CD14-positive monocyte (primary cell): Measurements from ENCODE around the gene MYO7B. TPM values are rescaled to one million over a fixed set of nuclear protein-coding genes. Genes with fewer than 3 reads are reported as not detected.
A peak's percentile ranks its signal among the peaks of the same experiment; 100 is the strongest.

ENCODE experiments used
- DNase-seq, 3 donors: peaks; one replicate each; pipeline ENCODE4 v3.0.0-alpha.2; 2011 to 2022
- H2AFZ ChIP-seq: 2 replicates; pipeline ENCODE4 v1.6.0; 2012; ENCODE audit warnings: mild to moderate bottlenecking, low read depth, low read length, inconsistent platforms; ENCODE audit not compliant: insufficient read depth, poor library complexity, severe bottlenecking
- H3K27ac ChIP-seq, 2 donors: 1 replicate in 1 of 2; 2 replicates in 1 of 2; pipeline ENCODE4 v1.5.1; 2012 to 2013; ENCODE audit warnings: low read length in 2 of 2, control low read depth in 1 of 2, inconsistent platforms in 1 of 2, low read depth in 1 of 2, mild to moderate bottlenecking in 1 of 2
- H3K27me3 ChIP-seq, 2 donors: one replicate each; pipeline versions ENCODE4 v1.6.0 to v1.6.1; 2011 to 2013; ENCODE audit warnings: low read length in 2 of 2; ENCODE audit not compliant: control insufficient read depth in 2 of 2, insufficient read depth in 2 of 2
- H3K36me3 ChIP-seq, 2 donors: replicated peaks in 1 of 2; 1 replicate in 1 of 2; 2 replicates in 1 of 2; pipeline versions ENCODE4 v1.5.1 to v1.6.1; 2012 to 2013; ENCODE audit warnings: low read length in 2 of 2, control low read depth in 1 of 2, inconsistent platforms in 1 of 2, mild to moderate bottlenecking in 1 of 2; ENCODE audit not compliant: insufficient read depth in 2 of 2, control insufficient read depth in 1 of 2
- H3K4me1 ChIP-seq, 2 donors: 1 replicate in 1 of 2; 2 replicates in 1 of 2; pipeline versions ENCODE4 v1.5.1 to v1.6.1; 2012 to 2013; ENCODE audit warnings: low read length in 2 of 2, control low read depth in 1 of 2, inconsistent platforms in 1 of 2, mild to moderate bottlenecking in 1 of 2, moderate library complexity in 1 of 2; ENCODE audit not compliant: insufficient read depth in 2 of 2, control insufficient read depth in 1 of 2
- H3K4me2 ChIP-seq: replicated peaks from 2 replicates; pipeline ENCODE3; 2012; ENCODE audit warnings: low read length, moderate library complexity, mild to moderate bottlenecking; ENCODE audit not compliant: poor library complexity, severe bottlenecking; ENCODE audit errors: extremely low read depth
- H3K4me3 ChIP-seq, 3 experiments: fragments of 200-600 bp in 1 of 3; sonication (generic) in 1 of 3; replicated peaks in 1 of 3; 1 replicate in 2 of 3; 2 replicates in 1 of 3; pipeline ENCODE4 v1.5.1; 2011 to 2013; ENCODE audit warnings: low read length in 3 of 3, mild to moderate bottlenecking in 3 of 3, control low read depth in 2 of 3, low read depth in 2 of 3, inconsistent platforms in 1 of 3, moderate library complexity in 1 of 3
- H3K79me2 ChIP-seq: 2 replicates; pipeline ENCODE4 v1.6.0; 2012; ENCODE audit warnings: mild to moderate bottlenecking, control low read depth, inconsistent platforms, low read length, moderate library complexity; ENCODE audit not compliant: insufficient read depth
- H3K9ac ChIP-seq: 2 replicates; pipeline ENCODE4 v1.6.0; 2017; ENCODE audit warnings: low read length, mild to moderate bottlenecking; ENCODE audit not compliant: insufficient read depth, poor library complexity, severe bottlenecking
- H3K9me3 ChIP-seq, 2 donors: replicated peaks in 1 of 2; 1 replicate in 1 of 2; 2 replicates in 1 of 2; pipeline versions ENCODE4 v1.5.1 to v1.6.1; 2012 to 2013; ENCODE audit warnings: low read length in 2 of 2, control low read depth in 1 of 2; ENCODE audit not compliant: control insufficient read depth in 1 of 2, insufficient read depth in 1 of 2
- H4K20me1 ChIP-seq: 2 replicates; pipeline ENCODE4 v1.6.0; 2012; ENCODE audit warnings: mild to moderate bottlenecking, low read length, control low read depth, moderate library complexity; ENCODE audit not compliant: insufficient read depth
- H3K27ac Mint-ChIP-seq, 7 donors: one replicate each; pipeline ENCODE4 v1.8.0; 2020; ENCODE audit warnings: mild to moderate bottlenecking in 7 of 7, mixed read lengths in 7 of 7, moderate library complexity in 6 of 7, inconsistent platforms in 2 of 7
- H3K27me3 Mint-ChIP-seq, 3 donors: one replicate each; pipeline ENCODE4 v1.8.0; 2021 to 2022; ENCODE audit warnings: low read depth in 3 of 3, mild to moderate bottlenecking in 3 of 3, mixed read lengths in 3 of 3, moderate library complexity in 3 of 3, inconsistent platforms in 1 of 3
- H3K36me3 Mint-ChIP-seq, 2 donors: one replicate each; pipeline ENCODE4 v1.8.0; 2020; ENCODE audit warnings: mixed read lengths in 2 of 2, inconsistent platforms in 1 of 2, mild to moderate bottlenecking in 1 of 2
- H3K4me1 Mint-ChIP-seq: one replicate; pipeline ENCODE4 v1.8.0; 2020; ENCODE audit warnings: mild to moderate bottlenecking, mixed read lengths
- H3K4me3 Mint-ChIP-seq, 2 donors: one replicate each; pipeline ENCODE4 v1.8.0; 2020; ENCODE audit warnings: mild to moderate bottlenecking in 2 of 2, mixed read lengths in 2 of 2, moderate library complexity in 1 of 2
- H3K9me3 Mint-ChIP-seq, 7 donors: one replicate each; pipeline ENCODE4 v1.8.0; 2020 to 2022; ENCODE audit warnings: mixed read lengths in 7 of 7, mild to moderate bottlenecking in 6 of 7, moderate library complexity in 6 of 7, inconsistent platforms in 2 of 7
- WGBS: methylation state at CpG from one replicate; pipeline ENCODE4 v1.1.5; 2013; ENCODE audit warnings: missing lambda C conversion rate; ENCODE audit not compliant: insufficient coverage; 5-methylcytosine and 5-hydroxymethylcytosine counted together
- intact Hi-C, 2 donors: fragments of 100-400 bp; cut with micrococcal nuclease; formaldehyde crosslinking; loops; one replicate each; pipeline versions ENCODE4 v1.15.0 to v1.15.1; 2023
- polyA plus RNA-seq, 3 donors: library from polyadenylated mRNA; depleted of rRNA in 1 of 3; unstranded in 2 of 3; stranded (reverse) in 1 of 3; fragments of 300-500 nt in 2 of 3; fragments of >200 nt in 1 of 3; fragmentation: Illumina TruSeq in 2 of 3; gene quantifications; 1 replicate in 2 of 3; 2 replicates in 1 of 3; pipeline ENCODE4 v1.2.3, GENCODE V29; 2012 to 2021
- TF ChIP-seq, protein P1 (sequence below): fragments of 200-600 bp; IDR thresholded peaks from one replicate; pipeline ENCODE4 v1.8.0; 2022; ENCODE audit warnings: antibody characterized with exemption, mild to moderate bottlenecking

The MYO7B gene
- polyA plus RNA-seq, 3 donors: 7.3 to 9.8 (median 9.0) TPM

DNA sequence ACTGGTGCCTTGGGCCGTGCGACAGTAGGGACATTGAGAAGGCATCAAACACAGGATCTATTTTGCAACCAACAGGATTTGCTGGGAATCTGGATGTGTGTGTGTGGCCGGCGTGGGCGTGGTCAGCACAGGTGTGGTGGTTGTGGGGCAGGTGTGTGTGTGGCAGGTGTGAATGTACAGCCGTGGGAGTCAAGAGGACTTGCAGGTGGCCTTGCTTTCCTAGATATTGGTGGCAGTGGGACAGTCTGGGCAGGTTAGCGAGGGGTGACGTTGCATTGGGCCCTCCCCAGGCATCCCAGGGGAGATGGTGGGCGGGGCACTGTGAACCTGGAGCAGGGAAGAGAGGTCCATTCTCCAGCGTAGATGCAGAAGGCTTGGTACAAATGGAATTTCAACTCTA lies 143.0 kb downstream of the MYO7B start:
- Histone ChIP-seq H2AFZ (no peak overlapping the region), H3K4me1 (peaks cover 7 to 13% of the 10 kb centered on the region in 2 donors), H3K27ac (no peak overlapping the region), H3K79me2 (no peaks in the 10 kb centered on the region), H3K4me2 (no peak overlapping the region), H3K36me3 (no peaks in the 10 kb centered on the region), H3K9me3 (peaks cover 5 to 7% of the 10 kb centered on the region in 2 donors), H3K9ac (no peak overlapping the region), H3K4me3 (no peak overlapping the region), H3K27me3 (peaks cover 20 to 57% of the 10 kb centered on the region in 2 donors), H4K20me1 (no peaks in the 10 kb centered on the region)
- no peak for DNase-seq
- 98% methylated on average over 10 of the region's 10 CpGs for WGBS
- Mint-ChIP-seq H3K4me1 (peaks cover 21% of the 10 kb centered on the region), H3K36me3 (peaks cover 3 to 11% of the 10 kb centered on the region in 2 donors), H3K27me3 (peaks cover 54 to 73% (median 56%) of the 10 kb centered on the region in 3 donors), H3K4me3 (peak overlapping the region in 1 of 2 donors; percentile 14), H3K27ac (no peak overlapping the region), H3K9me3 (peaks cover 0 to 10% (median 6%) of the 10 kb centered on the region in 7 donors)
- intact Hi-C loops: no loop called here
- TF ChIP-seq, protein P1, sequence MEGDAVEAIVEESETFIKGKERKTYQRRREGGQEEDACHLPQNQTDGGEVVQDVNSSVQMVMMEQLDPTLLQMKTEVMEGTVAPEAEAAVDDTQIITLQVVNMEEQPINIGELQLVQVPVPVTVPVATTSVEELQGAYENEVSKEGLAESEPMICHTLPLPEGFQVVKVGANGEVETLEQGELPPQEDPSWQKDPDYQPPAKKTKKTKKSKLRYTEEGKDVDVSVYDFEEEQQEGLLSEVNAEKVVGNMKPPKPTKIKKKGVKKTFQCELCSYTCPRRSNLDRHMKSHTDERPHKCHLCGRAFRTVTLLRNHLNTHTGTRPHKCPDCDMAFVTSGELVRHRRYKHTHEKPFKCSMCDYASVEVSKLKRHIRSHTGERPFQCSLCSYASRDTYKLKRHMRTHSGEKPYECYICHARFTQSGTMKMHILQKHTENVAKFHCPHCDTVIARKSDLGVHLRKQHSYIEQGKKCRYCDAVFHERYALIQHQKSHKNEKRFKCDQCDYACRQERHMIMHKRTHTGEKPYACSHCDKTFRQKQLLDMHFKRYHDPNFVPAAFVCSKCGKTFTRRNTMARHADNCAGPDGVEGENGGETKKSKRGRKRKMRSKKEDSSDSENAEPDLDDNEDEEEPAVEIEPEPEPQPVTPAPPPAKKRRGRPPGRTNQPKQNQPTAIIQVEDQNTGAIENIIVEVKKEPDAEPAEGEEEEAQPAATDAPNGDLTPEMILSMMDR: no peak

DNA sequence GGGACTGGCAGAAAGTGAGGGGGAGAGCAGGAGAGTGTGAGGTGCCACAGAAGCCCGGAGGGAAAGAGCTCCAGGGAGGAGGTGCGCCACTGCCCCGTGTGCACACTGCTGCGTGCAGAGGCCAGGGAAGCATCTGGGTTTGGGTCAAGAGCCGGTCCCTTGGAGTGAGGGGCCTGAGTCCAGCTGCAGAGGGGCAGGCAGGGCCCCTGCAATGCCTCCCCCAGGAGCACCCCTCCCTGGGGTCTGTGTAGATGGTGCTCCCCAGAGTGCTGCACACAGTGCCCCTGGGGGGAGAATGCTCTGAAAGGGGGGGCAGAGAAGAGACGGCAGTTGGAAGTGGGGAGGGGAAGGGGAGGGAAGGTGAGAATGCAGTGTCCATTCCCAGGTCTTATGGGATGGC lies 143.5 kb downstream of the MYO7B start:
- no peaks in the 10 kb centered on the region for H4K20me1 ChIP-seq
- peaks cover 20 to 52% of the 10 kb centered on the region in 2 donors for H3K27me3 ChIP-seq
- Mint-ChIP-seq H3K4me3 (no peak overlapping the region), H3K9me3 (peaks cover 0 to 10% (median 6%) of the 10 kb centered on the region in 7 donors), H3K27ac (no peak overlapping the region), H3K27me3 (peaks cover 49 to 69% (median 51%) of the 10 kb centered on the region in 3 donors), H3K4me1 (peaks cover 21% of the 10 kb centered on the region), H3K36me3 (peaks cover 3 to 11% of the 10 kb centered on the region in 2 donors)
- no peak overlapping the region for H3K27ac ChIP-seq
- peaks cover 7 to 13% of the 10 kb centered on the region in 2 donors for H3K4me1 ChIP-seq
- peaks cover 5 to 7% of the 10 kb centered on the region in 2 donors for H3K9me3 ChIP-seq
- TF ChIP-seq, protein P1: no peak
- intact Hi-C loops: no loop called here
- H3K36me3 ChIP-seq: no peaks in the 10 kb centered on the region
- 98% methylated on average over 6 of the region's 6 CpGs for WGBS
- H3K4me3 ChIP-seq: no peak overlapping the region
- DNase-seq: no peak
- H2AFZ ChIP-seq: no peak overlapping the region
- H3K9ac ChIP-seq: no peak overlapping the region
- no peaks in the 10 kb centered on the region for H3K79me2 ChIP-seq
- H3K4me2 ChIP-seq: no peak overlapping the region
